ENCODE data around the gene ZXDC. TPM values are rescaled to one million over a fixed set of nuclear protein-coding genes. Genes with fewer than 3 reads are reported as not detected.

ZXDC gene
- total RNA-seq, 1 experiment from 2014 or later = 8.7 TPM

GRCh38 chr3:126415661-126416591 lies 59.8 kb downstream of the ZXDC start:
- DNase-seq (ENCODE audit: low read depth) = no peak

GRCh38 chr3:126414961-126415660 lies 60.6 kb downstream of the ZXDC start:
- DNase-seq (ENCODE audit: low read depth) = no peak

- DNase-seq (ENCODE audit: low read depth) = no peak
These were observed 61.3 kb downstream of the ZXDC start for GRCh38 chr3:126414406-126414805.

- DNase-seq (ENCODE audit: low read depth) = no peak
These were observed 62.0 kb downstream of the ZXDC start for GRCh38 chr3:126413693-126414080.

DNA sequence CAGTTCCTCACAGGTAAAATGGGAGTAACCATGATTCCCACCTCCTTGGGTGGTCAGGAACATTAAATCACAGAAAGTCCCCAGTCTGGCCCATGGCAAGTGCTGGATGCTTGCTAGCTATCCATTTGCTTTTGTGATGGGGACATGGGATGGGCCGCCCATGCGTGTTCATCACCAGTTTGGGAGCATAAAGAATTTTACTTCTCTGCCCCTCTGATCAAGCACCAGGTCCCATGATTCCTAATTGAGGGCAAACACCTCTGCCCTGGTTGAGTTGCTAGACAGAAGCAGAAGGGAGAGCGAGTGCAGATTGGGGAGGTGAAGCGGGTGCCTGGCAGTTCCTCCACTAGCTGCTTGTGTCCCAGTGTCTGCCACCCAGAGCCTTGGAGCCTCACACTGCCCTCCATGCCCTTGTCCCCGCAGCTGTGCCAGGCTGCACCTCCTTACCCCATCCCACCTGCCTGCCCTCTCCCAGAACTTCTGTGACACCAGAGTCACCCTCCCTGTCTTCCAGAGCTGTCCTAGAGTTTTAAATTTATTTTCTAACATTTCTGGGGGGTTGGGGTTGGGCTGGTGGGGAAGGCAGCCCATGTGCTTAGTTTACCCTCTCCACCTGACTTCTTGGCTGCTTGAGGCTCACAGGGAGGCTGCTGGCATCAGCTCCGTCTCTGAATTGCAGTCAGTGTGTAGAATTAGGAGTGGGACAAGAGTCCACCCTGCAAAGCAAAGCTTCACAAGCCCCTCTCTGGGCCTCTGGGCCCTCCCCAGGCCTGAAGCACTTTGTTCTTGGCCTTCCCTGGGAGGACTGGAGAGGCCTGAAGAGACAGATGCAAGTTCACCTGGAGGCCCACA lies 62.6 kb downstream of the ZXDC start:
- DNase-seq (ENCODE audit: low read depth) = no peak

DNA sequence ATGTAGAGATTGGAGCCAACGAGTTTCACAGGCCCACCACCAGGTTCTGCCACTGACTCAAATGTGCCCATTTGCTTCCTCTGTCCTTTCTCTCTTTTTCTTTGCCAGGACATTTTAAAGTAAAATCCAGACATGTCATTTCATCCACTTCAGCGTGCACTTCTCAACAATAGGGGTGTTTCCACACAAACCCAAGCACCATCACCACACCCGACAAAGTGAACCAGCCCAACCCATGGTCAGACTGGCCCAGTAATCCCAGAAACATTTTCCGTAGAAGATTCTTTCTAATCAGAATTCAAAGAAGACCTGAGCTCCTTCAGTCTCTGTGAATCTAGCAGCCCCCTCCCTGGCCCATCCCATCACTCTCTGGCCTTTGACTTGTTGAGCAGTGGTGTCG lies 67.6 kb downstream of the ZXDC start:
- no peak for DNase-seq (ENCODE audit: low read depth)

DNA sequence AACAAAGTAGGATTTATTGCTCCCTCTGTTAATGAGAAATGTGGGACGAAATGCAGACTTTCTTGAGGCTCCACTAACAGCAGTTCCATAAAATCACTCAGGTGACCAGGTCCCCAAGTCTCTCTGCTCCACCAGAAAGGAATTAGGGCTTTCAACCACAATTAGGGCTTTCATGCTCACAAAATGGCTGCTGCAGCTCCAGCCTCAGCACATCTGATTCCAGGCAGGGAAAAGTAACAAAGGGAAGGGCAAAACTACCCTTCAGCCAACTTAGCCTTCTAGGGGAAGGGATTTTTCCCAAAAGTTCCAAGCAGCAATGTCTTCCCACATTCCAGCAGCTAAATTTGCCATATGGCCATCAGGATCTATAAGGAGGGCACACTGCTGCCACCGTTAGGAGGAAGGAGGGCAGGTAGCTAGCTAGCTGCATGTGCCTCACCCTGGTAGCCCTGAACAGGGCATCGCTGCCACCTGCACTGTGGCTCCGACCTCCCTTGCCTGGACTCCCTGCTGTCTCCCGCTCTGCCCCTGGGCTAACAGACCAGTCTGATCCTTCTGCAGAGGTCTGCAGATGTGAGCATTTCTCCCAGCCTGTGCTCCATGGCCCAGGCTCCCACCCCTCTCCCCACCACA lies 68.2 kb downstream of the ZXDC start:
- DNase-seq (ENCODE audit: low read depth) = no peak

- no peak for DNase-seq (ENCODE audit: low read depth)
These were observed 69.0 kb downstream of the ZXDC start for GRCh38 chr3:126406389-126407296.

GRCh38 chr3:126402666-126403302 lies 72.9 kb downstream of the ZXDC start:
- DNase-seq (ENCODE audit: low read depth) = no peak

GRCh38 chr3:126402178-126402577 lies 73.5 kb downstream of the ZXDC start:
- no peak for DNase-seq (ENCODE audit: low read depth)

DNA sequence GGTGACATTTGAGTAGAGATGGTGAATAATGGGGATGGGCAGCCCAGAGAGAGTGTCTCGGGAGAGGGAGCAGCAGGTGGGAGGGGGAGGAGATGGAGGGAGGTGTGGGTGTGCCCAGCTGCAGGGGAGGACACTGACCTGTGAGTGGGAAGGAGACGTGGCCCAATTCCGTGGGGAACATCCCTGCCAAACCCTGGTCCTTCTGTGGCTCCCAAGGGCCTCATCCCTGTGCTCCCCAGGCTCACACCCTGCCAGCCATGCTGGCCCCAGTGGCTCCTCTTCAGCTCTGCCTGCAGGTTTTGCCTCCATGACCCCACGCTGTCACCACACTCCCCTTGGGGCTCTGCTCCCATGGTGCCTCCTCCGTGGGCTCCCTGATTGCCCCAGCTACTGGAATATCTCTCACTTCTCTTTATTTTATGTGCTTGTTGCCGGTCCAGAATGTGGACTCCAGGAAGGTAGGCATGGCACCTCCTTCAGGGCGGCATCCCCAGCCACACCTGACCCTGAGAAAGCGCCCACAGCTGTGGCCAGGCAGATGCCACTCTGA lies 74.0 kb downstream of the ZXDC start:
- DNase-seq (ENCODE audit: low read depth) = no peak

- no peak for DNase-seq (ENCODE audit: low read depth)
These were observed 75.9 kb downstream of the ZXDC start for GRCh38 chr3:126399756-126400155.

GRCh38 chr3:126399351-126399735 lies 76.3 kb downstream of the ZXDC start:
- DNase-seq (ENCODE audit: low read depth) = no peak

DNA sequence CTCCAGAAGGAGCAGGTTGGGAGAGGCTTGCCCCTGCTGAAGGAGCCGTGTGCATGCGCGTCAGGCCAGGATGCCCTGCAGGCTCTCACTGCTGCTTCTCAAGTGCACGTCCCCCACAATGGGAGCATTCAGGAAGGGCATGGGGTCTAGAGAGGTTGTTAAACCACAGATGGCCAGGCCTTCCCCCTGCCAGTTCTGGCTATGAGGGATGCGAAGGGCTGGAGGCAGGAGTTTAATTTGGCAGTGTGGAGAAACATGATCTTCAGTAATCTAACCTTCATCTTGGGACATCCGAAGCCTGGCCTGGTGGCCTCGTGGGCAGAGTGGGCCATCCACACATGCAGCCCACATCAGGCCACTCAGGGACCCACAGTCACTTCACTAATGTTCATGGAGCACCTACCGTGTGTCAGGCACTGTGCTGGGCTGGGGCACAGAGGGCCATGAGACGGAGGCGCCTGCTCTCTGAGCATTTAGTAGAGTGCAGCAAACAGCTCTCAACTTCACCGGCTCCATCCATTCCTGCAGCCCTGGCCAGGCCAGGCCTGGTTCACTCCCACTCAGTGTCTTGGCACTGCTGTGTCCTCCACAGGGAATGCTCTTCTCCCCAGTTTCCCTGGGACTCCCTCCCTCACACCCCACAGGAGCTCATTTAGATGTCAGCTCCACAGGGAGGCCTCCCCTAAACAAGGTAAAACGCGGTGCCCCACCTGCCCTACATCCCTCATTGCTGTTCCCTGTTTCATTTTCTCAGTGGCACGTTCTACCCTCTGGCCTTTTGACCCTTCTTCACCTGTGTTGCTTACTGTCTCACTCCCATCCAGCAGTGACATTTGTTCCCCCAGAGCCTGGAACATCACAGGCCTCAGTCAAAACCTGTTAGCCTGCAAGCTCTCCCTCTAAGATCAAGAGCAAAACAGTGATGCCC lies 77.0 kb downstream of the ZXDC start:
- DNase-seq (ENCODE audit: low read depth) = no peak

GRCh38 chr3:126397610-126398422 lies 77.9 kb downstream of the ZXDC start:
- no peak for DNase-seq (ENCODE audit: low read depth)

DNA sequence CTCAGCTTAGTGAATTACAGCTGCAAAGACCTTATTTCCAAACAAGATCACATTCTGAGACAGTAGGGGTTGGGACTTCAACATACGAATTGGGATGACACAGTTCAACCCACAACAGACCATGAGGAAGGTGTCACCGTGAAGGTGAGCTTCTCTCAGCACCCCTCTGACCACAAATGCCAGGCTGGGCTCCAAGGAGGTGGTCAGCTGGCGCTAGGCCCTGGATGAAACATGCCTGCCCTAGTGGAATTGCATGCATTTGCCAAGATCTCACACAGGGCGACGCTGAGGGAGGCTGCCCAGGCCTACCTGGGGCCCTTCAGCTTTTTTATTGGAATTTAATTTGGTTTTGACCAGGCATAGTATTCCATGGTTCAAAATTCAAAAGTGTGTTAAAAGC lies 79.2 kb downstream of the ZXDC start:
- no peak for DNase-seq (ENCODE audit: low read depth)

DNA sequence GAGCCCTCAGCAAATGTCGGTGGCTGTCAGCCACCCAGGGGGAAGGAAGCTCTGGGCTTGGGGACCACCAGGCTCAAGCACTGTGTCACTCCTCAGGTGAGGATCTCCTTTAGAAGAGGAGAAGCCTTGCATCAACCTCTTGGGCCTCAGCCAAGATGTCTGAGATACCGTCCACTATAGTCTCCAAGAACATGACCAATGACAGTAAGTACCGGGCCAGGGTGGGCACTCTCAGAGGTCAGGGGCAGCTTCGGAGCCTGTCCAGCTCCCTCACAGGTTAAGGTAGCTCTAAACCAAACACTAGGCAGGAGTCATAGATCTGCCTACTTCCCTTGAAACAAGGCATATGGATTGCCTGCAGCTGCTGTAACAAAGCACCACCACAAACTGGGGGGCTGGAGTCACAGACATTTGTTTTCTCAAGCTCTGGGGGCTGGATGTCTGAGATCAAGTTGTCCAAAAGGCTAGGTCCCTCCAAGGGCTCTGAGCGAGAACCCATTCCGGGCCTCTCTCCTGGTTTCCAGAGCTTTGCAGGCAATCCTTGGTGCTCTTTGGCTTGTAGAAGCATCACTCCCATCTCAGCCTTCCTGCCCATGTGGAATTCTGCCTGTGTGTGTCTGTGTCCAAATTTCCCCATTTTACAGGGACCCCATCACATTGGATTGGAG lies 79.7 kb downstream of the ZXDC start:
- DNase-seq (ENCODE audit: low read depth) = no peak
